A549 (cell line): ENCODE results near the gene ACSF3.

Source experiments
- CTCF ChIP-seq: fragments of >200 bp; sonication (Bioruptor Twin); formaldehyde crosslinking; IDR thresholded peaks from 3 replicates; pipeline ENCODE4 v1.5.1; 2016
- POLR2A ChIP-seq: IDR thresholded peaks from 2 replicates; pipeline ENCODE4 v1.6.1; 2012; ENCODE audit warnings: mild to moderate bottlenecking, low read length

DNA sequence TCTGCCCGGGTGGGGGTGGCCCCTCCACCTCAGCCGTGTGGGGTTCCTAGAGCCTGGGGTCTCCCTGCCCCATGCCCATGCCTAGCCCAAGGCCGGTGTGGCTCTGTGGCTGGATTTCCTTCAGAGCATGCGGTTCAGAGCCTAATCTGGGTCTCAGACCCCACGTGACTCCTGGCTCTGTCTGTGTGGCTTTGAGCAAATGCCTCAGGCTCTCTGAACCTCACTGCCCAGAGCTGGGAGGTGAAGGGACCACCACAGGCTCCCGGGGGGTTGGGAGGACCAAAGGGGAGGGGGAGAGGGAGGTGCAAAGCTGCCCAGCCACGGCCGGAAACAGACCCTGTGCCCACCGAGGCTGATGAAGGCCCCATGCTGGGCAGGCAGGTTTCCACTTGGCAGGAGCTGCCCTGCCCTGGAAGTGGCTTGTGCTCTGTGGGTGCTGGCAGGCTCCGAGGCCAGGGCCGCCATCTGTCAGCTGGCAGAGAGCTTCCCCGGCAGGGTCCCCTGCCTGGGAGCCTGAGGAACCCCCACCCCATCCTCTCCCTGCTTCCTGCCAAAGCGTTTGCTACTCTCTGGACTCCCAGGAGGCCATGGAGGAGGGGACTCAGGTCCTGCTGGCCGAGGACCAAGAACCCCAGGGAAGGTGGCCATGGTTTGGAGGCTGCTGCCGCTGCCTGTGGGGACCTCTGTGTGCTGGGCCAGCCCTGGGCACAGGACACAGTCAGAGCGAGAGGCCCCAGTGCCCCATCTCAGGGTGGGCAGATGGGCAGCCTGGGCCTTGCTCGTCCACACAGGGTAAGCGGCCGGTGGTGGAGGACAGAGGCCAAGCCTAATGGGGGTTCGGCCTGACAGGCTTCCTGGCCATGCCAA lies 81.9 kb downstream of the ACSF3 start:
- TF ChIP-seq CTCF = no peak
- no peak for TF ChIP-seq POLR2A
